HTERT RPE-1 (cell line): Measurements from ENCODE around the gene LMF1.
"Not testable (repeated sequence)": the region's sequence is repeated elsewhere in the genome, so short reads cannot be mapped to it uniquely, and the experiment has no call there.

ENCODE experiments used
- in situ Hi-C: fragments of 300-500 bp; cut with MboI; formaldehyde crosslinking; loops from 4 replicates; pipeline ENCODE4 v1.14.3; 2020; ENCODE audit warnings: low sequenced_read_pairs

Gene LMF1

GRCh38 chr16:898761-899682 lies 71.8 kb downstream of the LMF1 start:
- in situ Hi-C loops, result no loop called here

GRCh38 chr16:898216-898615 lies 72.6 kb downstream of the LMF1 start:
- in situ Hi-C loops, result no loop called here

- in situ Hi-C loops, result no loop called here
Observed at GRCh38 chr16:897701-898100, 73.1 kb downstream of the LMF1 start.

GRCh38 chr16:897200-897543 lies 73.6 kb downstream of the LMF1 start:
- in situ Hi-C loops, result no loop called here

- in situ Hi-C loops, result no loop called here
Observed at GRCh38 chr16:896261-897199, 74.3 kb downstream of the LMF1 start.

GRCh38 chr16:895371-895770 lies 75.4 kb downstream of the LMF1 start:
- in situ Hi-C loops, result no loop called here

- in situ Hi-C loops, result no loop called here
Observed at GRCh38 chr16:894841-895240, 75.9 kb downstream of the LMF1 start.

- in situ Hi-C loops, result no loop called here
Observed at GRCh38 chr16:894136-894535, 76.6 kb downstream of the LMF1 start.

GRCh38 chr16:893360-893759 lies 77.4 kb downstream of the LMF1 start:
- in situ Hi-C loops, result no loop called here

GRCh38 chr16:892536-893255 lies 78.1 kb downstream of the LMF1 start:
- in situ Hi-C loops, result no loop called here

- in situ Hi-C loops, result no loop called here
Observed at GRCh38 chr16:892006-892405, 78.8 kb downstream of the LMF1 start.

GRCh38 chr16:891353-891740 lies 79.4 kb downstream of the LMF1 start:
- in situ Hi-C loops, result no loop called here

GRCh38 chr16:890716-891352 lies 80.0 kb downstream of the LMF1 start:
- in situ Hi-C loops, result no loop called here

GRCh38 chr16:890217-890616 lies 80.6 kb downstream of the LMF1 start:
- in situ Hi-C loops, result no loop called here

GRCh38 chr16:889586-889985 lies 81.2 kb downstream of the LMF1 start:
- in situ Hi-C loops, result no loop called here

- in situ Hi-C loops, result no loop called here
Observed at GRCh38 chr16:888901-889570, 81.7 kb downstream of the LMF1 start.

- in situ Hi-C loops, result not testable (repeated sequence)
Observed at GRCh38 chr16:888456-888855, 82.3 kb downstream of the LMF1 start.

GRCh38 chr16:887846-888245 lies 82.9 kb downstream of the LMF1 start:
- in situ Hi-C loops, result no loop called here

- in situ Hi-C loops, result no loop called here
Observed at GRCh38 chr16:886802-887731, 83.7 kb downstream of the LMF1 start.
